Suprapubic skin (tissue), 3 donors: ENCODE results near the gene SETBP1.

Experiments
- POLR2A ChIP-seq, 2 donors: fragments of 450-650 bp; IDR thresholded peaks; one replicate each; pipeline ENCODE4 v1.6.1; 2017; ENCODE audit warnings: antibody characterized with exemption in 2 of 2, mild to moderate bottlenecking in 2 of 2, moderate library complexity in 2 of 2
- TF ChIP-seq, protein P1 (sequence below), 2 donors: fragments of 200-600 bp in 1 of 2; fragments of 450-650 bp in 1 of 2; sonication (generic) in 1 of 2; IDR thresholded peaks; one replicate each; pipeline ENCODE4 v1.5.1; 2016 to 2019; ENCODE audit warnings: antibody characterized with exemption in 2 of 2, mild to moderate bottlenecking in 1 of 2, moderate library complexity in 1 of 2

DNA sequence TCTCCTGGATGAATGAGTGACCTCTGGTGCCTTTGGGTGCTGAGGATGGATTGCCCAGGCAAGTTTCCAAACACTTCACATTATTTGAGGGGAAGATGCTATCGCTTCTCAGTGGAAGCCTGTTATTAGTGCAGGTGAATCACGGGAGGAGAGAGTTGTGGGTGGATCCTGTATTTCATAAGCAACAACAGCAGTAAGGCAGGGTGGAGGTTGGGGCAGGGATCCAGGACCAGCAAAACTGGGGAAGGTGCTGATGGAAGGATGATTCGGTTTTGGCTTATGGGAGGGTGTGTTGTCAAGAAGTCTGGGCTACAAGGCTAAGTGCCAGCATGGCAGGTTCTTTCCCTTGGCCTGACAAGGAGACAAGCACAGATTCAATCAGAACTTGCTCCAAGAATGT, 37.7 kb upstream of the SETBP1 start:
- no peak for TF ChIP-seq POLR2A (IDR thresholded peaks at IDR 0.05)
- TF ChIP-seq, protein P1, sequence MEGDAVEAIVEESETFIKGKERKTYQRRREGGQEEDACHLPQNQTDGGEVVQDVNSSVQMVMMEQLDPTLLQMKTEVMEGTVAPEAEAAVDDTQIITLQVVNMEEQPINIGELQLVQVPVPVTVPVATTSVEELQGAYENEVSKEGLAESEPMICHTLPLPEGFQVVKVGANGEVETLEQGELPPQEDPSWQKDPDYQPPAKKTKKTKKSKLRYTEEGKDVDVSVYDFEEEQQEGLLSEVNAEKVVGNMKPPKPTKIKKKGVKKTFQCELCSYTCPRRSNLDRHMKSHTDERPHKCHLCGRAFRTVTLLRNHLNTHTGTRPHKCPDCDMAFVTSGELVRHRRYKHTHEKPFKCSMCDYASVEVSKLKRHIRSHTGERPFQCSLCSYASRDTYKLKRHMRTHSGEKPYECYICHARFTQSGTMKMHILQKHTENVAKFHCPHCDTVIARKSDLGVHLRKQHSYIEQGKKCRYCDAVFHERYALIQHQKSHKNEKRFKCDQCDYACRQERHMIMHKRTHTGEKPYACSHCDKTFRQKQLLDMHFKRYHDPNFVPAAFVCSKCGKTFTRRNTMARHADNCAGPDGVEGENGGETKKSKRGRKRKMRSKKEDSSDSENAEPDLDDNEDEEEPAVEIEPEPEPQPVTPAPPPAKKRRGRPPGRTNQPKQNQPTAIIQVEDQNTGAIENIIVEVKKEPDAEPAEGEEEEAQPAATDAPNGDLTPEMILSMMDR (IDR thresholded peaks at IDR 0.05), result no peak
